ENCODE data around the gene TSPAN17.

Gene TSPAN17

DNA sequence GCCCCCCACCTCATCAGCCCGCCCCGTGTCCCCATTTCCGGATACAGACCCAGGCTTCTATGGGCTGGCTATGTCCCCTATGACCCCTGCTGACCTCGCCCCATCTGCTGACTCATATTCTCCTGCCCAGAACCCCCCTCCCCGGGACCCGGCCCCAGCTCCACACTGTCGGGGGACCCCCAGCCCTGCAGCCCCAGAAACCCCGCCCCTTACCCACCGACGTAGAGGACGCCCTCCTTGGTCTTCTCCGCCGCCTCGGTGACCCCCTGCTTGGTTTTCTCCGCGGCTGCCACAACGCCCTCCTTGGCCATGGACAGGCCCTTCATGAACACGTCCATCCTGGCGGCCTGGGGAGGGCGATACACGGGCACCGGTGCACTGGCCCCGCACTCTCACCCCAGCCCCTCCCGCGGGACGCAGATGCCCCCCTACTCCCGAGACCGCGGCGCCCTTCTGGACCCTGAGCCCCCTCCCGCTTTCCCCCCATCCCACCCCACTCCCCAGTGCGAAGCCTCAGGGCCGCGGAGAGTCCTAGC lies 17.9 kb upstream of the TSPAN17 start:
- Mint-ChIP-seq H3K4me3 (no peak overlapping the region), H3K36me3 (ENCODE audit: low read depth) (no peaks in the 10 kb centered on the region), H3K4me1 (peaks cover 18% of the 10 kb centered on the region), H3K27ac (no peak overlapping the region), H3K9me3 (no peaks in the 10 kb centered on the region), H3K27me3 (peaks cover 75% of the 10 kb centered on the region)
- no peak for ATAC-seq
- DNase-seq = no peak

DNA sequence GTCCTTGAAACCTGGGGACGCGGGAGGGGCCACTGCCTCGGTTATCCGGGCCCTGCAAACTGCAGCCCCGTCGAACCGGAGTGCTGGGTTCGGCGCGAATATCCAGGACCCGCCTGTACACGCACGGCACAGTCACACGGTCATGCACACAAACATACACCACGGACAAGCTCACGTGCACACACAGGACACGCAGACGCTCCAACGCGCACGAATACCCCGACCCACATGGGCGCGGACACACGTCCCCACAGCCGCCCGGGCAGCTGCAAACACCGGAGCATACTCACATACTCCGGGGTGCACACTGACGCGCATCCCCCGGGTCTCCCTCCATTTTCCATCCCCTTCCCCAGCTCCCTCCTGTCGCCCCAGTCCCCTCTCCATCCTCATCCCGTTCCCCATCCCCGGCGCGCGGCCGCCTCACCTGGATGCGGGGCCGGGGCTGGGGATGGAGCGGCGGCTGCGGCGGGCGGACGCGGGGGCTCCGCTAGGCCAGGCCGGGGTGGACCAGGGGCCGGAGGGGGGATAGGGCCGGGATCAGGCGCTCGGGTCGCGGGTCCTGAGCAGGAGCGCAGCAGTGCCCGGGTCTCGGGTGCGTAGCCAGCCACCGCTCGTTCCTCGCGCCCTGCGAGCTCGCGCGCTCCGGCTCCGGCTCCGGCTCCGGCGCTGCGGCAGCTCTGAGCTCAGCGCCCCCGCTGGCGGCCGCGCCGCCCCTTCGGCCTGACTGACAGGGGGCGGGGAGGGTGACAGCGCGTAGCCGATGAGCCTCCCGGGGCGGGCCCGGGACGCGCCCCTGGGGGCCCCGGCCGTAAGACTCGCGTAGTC lies 17.2 kb upstream of the TSPAN17 start, which contains the start of the genes EIF4E1B and SNCB:
TSS of gene EIF4E1B (plus strand) at position 823 of the 828 bp plus-strand sequence. CDS start 12,113 bp downstream, outside the sequence.
TSS of gene SNCB (minus strand) at position 682 of the 828 bp plus-strand sequence. CDS start 880 bp downstream, outside the sequence.
- Mint-ChIP-seq H3K4me3 (peak within 1 kb of the TSS; percentile 16), H3K36me3 (ENCODE audit: low read depth) (no peaks in the 10 kb centered on the region), H3K27ac (no peak within 1 kb of the TSS), H3K9me3 (no peaks in the 10 kb centered on the region), H3K4me1 (peaks cover 18% of the 10 kb centered on the region), H3K27me3 (peaks cover 75% of the 10 kb centered on the region)
- ATAC-seq (peak; percentile 83), DNase-seq (peak; percentile 68)

DNA sequence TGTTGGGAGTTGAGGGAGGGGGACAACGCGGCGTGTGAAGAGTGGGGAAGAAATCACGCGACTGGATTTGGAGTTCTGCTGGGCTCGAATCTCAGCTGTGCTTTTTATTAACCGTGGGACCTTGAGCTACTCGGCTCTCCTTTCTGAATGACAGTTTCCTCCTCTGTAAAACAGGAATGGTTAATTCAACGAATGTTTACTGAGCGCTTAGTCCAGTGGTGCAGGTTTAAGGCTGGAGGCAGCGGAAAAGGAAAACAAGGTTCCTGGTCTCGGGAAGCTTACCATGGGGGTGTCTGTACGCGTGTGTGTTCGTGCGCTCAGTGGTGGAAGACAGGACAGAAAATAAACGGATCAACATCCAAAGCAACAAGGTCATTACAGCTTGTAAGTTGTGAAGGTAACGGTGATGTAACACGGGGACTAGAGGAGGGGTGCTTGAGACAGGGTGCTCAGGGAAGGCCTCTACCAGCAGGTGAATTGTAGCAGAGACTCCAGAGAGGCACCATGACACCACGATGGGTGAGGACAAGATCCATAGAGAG lies 16.5 kb upstream of the TSPAN17 start:
- peaks cover 18% of the 10 kb centered on the region for H3K4me1 Mint-ChIP-seq
- no peak for ATAC-seq
- no peak overlapping the region for H3K27ac Mint-ChIP-seq
- H3K9me3 Mint-ChIP-seq = no peaks in the 10 kb centered on the region
- H3K4me3 Mint-ChIP-seq = peak overlapping the region; percentile 16
- H3K27me3 Mint-ChIP-seq = peaks cover 77% of the 10 kb centered on the region
- H3K36me3 Mint-ChIP-seq (ENCODE audit: low read depth) = no peaks in the 10 kb centered on the region
- DNase-seq = no peak

DNA sequence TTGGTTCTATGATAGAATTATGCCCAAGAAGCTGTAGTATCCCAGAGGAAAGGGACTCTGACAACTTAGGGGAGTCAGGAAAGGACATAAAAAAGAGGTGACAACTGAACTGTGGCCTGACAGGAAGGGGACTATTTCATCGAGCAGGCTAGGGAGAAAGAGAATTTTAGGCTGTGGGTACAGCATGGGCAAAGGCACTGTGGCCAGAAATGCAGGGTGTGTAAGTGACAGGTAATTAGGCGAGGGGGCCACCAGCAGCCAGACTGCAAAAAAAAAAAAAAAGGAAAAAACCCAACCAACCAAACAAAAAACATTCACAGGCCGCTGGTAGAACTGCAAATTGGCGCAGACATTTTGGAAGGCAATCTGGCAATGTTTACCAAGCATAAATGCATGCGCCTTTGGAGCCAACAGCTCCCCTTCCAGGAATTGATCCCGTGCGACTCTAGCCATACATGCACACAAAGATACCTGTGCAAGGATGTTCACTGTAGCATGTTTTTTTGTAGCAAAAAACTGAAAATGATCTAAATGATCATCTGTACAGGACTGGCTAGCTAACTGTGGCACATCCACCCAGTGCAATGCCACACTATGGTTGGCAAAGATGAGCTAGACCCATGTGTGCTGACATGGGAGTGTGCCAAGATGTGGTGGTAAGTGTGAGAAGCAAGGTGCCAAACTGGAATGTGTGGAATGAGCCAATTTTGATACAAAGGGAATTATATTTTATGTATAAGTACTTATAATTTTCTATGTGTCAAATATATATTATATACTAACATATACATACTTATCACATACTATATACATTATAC lies 15.7 kb upstream of the TSPAN17 start:
- ATAC-seq = no peak
- Mint-ChIP-seq H3K4me3 (no peak overlapping the region), H3K27ac (no peak overlapping the region)

DNA sequence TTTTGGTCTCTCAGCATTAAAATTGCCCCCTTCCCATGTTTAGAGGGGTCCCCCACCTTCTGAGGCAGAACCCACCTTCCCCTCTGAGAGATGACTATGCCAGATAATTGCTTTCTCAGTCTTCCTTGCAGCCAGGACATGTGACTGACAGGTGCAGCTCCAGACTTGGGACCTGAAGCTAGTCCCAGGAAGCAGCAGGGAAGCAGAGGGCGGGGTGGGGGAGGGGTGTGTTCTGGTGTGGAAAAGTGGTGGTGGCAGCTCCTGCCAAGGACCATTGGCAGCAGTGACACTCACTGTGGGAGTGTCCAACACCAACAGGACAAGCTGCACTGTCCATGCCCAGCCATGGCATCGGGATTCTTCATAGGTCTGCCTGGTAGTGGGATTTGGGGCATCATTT lies 14.5 kb upstream of the TSPAN17 start:
- Mint-ChIP-seq H3K27me3 (peaks cover 66% of the 10 kb centered on the region), H3K27ac (no peak overlapping the region), H3K36me3 (ENCODE audit: low read depth) (no peaks in the 10 kb centered on the region), H3K9me3 (no peaks in the 10 kb centered on the region), H3K4me1 (peaks cover 18% of the 10 kb centered on the region), H3K4me3 (no peak overlapping the region)
- DNase-seq = no peak
- ATAC-seq = no peak

More for the DNA sequence above, 15.7 kb upstream of the TSPAN17 start:
- H3K4me1 Mint-ChIP-seq = peaks cover 18% of the 10 kb centered on the region
- DNase-seq = no peak
- peaks cover 76% of the 10 kb centered on the region for H3K27me3 Mint-ChIP-seq
- no peaks in the 10 kb centered on the region for H3K36me3 Mint-ChIP-seq (ENCODE audit: low read depth)
- no peaks in the 10 kb centered on the region for H3K9me3 Mint-ChIP-seq

DNA sequence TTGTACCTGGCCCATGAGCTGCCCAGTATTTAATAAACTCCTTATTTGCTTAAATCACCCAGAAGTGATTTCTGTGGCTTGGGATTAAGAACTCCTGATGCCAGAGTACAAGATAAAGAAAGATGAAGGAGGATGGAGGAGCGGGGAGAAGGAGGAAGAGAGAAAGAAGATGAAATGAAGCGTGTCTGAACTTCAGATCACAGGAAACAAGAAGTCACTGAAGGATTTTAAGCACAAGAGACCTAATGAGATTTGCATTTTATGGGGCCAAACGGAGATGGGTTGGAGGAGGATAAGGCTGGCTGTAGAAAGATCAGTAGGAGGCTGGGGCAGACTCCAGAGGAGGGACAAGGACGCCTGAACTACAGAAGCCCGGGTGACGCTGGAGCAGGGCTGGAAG lies 13.7 kb upstream of the TSPAN17 start:
- Mint-ChIP-seq H3K27ac (no peak overlapping the region), H3K36me3 (ENCODE audit: low read depth) (no peaks in the 10 kb centered on the region), H3K9me3 (no peaks in the 10 kb centered on the region), H3K4me1 (peaks cover 16% of the 10 kb centered on the region), H3K4me3 (no peak overlapping the region), H3K27me3 (peaks cover 57% of the 10 kb centered on the region)
- no peak for ATAC-seq
- DNase-seq = no peak

DNA sequence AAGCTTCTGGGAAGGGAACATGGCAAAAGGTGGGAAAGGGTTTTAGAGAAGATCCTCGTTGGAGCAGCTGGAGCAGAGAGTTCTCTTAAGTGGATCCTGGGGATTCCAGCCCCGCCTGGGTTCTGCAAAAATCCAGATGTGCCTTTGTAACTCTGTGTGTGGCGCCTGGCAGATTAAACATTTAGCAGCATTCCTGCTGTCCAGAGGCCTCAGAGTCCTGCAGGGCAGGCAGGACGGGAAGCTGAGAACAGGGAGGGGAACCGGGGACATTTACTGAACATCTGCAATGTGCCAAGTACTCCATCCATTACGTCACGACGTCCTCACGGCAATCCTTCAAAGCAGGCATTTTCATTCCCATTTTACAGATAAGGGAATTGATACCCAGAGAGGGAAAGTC lies 10.9 kb upstream of the TSPAN17 start:
- DNase-seq = no peak
- Mint-ChIP-seq H3K9me3 (no peaks in the 10 kb centered on the region), H3K4me3 (no peak overlapping the region), H3K4me1 (peaks cover 9% of the 10 kb centered on the region), H3K27me3 (peaks cover 36% of the 10 kb centered on the region), H3K27ac (peak overlapping the region; percentile 12), H3K36me3 (ENCODE audit: low read depth) (no peaks in the 10 kb centered on the region)
- no peak for ATAC-seq

DNA sequence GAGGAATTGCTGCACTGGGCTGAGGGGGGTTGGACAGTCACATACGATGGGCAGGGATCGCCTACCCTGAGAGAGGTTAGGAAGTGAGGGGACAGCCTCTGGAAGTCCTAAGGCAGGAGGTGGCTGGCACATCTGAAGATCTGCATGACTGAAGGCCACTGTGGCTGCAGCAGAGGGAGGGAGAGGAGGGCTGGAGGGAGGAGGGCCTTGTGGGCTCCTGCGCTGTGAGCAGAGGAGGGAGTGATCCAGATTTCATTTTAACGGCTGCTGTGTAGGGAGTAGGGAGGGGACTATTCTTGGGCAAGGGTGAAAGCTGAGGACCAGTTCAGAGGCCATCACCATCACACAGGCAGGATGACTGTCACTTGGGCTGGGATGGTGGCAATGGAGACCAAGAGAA lies 9.7 kb upstream of the TSPAN17 start:
- DNase-seq (no peak), ATAC-seq (no peak)
- H3K9me3 Mint-ChIP-seq = no peaks in the 10 kb centered on the region
- peaks cover 26% of the 10 kb centered on the region for H3K27me3 Mint-ChIP-seq
- H3K4me1 Mint-ChIP-seq = peaks cover 9% of the 10 kb centered on the region
- no peaks in the 10 kb centered on the region for H3K36me3 Mint-ChIP-seq (ENCODE audit: low read depth)
- H3K4me3 Mint-ChIP-seq = no peak overlapping the region
- H3K27ac Mint-ChIP-seq = no peak overlapping the region

DNA sequence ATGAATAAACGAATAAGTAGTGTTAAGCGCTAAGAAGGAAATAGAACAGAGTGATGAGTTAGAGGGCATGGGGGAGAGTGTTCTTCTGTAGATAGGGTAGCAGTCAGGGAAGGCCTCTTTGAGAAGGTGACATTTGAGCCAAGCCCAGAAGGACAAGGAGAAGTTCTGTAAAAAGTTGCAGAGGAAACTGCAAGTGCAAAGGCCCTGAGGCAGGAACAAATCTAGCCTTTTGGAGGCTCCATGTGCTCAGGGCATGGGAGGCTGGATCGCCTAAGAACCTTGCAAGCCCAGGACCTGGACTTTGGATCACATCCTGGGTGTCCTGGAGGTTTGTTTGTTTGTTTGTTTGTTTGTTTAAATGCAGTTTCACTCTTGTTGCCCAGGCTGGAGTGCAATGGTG lies 8.8 kb upstream of the TSPAN17 start:
- ATAC-seq = no peak
- no peaks in the 10 kb centered on the region for H3K9me3 Mint-ChIP-seq
- no peak overlapping the region for H3K27ac Mint-ChIP-seq
- H3K27me3 Mint-ChIP-seq = peaks cover 20% of the 10 kb centered on the region
- DNase-seq = no peak
- no peak overlapping the region for H3K4me3 Mint-ChIP-seq
- peaks cover 9% of the 10 kb centered on the region for H3K4me1 Mint-ChIP-seq
- no peaks in the 10 kb centered on the region for H3K36me3 Mint-ChIP-seq (ENCODE audit: low read depth)

DNA sequence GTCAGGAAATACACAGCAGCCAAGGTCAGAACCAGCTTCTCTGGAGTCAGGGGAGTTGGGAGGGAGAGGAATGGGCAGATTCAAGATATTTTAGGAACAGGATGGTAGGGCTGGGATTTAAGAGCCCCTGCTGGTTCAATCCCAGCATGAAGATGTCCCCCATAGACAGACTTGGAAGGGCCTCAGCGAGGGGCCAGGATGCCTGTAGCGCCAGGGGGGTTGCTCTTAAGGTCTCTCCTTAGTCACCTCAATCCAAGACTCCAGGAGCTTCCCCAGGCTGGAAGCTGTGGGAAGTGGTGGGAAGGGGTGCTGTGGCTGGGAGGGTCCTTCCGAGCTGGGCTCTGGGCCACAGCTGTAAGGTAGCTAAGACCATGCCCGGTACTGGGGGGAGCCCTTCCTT lies 8.1 kb upstream of the TSPAN17 start:
- H3K36me3 Mint-ChIP-seq (ENCODE audit: low read depth) = no peaks in the 10 kb centered on the region
- no peak overlapping the region for H3K27ac Mint-ChIP-seq
- DNase-seq (no peak), ATAC-seq (no peak)
- no peak overlapping the region for H3K4me3 Mint-ChIP-seq
- H3K4me1 Mint-ChIP-seq = peaks cover 4% of the 10 kb centered on the region
- H3K27me3 Mint-ChIP-seq = peaks cover 13% of the 10 kb centered on the region
- no peaks in the 10 kb centered on the region for H3K9me3 Mint-ChIP-seq

DNA sequence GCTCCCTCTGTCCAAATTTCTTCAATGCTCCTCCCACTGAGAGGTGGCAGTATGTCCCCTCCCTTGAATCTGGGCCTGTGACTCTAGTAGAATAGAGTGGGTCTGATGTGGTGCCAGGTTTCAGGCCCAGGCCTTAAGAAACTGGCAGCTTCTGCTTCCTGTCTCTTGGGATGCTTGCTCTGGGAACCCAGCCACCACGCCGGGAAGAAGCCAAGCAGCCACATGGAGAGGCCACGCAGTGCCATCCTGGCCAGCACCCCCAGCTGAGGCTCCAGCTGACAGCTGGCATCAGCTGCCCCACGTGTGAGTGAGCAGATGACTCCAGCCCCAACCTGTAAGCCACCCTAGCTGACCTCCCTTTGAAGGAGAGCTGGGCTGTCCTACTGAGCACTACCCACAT lies 7.3 kb upstream of the TSPAN17 start:
- no peak for DNase-seq

DNA sequence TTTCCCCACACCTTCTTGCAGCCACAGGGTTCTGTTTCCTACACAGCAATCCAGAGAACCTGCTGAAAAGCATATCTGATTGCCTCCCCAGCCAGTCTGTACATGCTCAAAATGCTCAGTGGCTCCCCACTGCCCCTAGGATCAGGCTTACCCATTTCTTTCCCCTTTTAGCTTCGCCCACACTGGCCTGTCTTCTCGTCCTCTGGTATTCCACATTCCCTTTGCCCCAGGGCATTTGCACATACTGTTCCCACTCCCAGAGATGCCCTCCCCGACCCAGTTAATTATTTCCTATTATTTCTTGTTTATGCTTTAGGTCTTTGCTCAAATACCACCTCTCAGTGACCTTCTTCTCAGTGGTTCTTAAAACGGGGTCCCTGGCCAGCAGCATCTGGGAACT lies 6.7 kb upstream of the TSPAN17 start:
- H3K27ac Mint-ChIP-seq = no peak overlapping the region
- H3K36me3 Mint-ChIP-seq (ENCODE audit: low read depth) = no peaks in the 10 kb centered on the region
- H3K27me3 Mint-ChIP-seq = peaks cover 4% of the 10 kb centered on the region
- H3K4me3 Mint-ChIP-seq = no peak overlapping the region
- ATAC-seq = peak; percentile 21
- H3K4me1 Mint-ChIP-seq = peaks cover 4% of the 10 kb centered on the region
- no peak for DNase-seq
- H3K9me3 Mint-ChIP-seq = no peaks in the 10 kb centered on the region

More for the DNA sequence above, 7.3 kb upstream of the TSPAN17 start:
- Mint-ChIP-seq H3K4me1 (peaks cover 4% of the 10 kb centered on the region), H3K27ac (no peak overlapping the region), H3K27me3 (peaks cover 8% of the 10 kb centered on the region), H3K9me3 (no peaks in the 10 kb centered on the region), H3K4me3 (no peak overlapping the region), H3K36me3 (ENCODE audit: low read depth) (no peaks in the 10 kb centered on the region)
- no peak for ATAC-seq

DNA sequence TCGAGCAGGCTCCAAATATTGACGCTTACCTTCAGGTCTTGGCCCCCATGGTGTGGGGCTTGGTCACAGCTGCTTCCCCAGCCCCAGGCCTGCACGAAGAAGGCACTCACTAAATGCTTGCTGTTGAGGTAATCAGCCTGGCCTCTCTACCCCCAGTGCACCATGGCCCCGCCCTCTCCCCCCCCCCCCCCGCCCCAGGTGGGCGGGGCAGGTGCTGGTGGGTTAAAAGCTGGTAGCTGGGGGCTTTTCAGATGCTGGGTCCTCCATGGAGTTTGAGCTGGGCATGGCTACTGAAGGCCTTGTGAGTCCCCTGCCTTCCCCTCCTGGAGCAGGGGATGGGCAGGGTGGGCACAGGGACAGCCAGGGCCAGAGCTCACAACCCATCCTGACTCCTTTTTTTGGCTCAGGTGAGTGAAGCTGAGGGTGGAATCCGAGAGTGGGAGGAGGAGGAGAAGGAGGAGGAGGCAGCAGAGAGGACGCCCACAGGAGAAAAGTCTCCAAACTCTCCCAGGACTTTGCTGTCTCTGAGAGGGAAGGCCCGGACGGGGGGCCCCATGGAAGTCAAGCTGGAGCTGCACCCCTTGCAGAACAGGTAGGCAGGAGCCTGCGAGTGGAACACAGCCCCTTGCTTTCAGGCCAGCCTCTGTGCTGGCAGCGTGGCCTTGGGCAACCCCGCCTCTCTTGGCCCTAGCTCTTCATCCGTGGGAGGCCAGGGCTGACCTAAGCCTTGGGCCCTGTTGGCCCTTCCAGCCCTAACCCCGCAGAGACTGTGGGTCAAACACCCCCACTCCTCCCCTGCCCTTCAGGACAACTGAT lies 4.4 kb upstream of the TSPAN17 start:
- no peaks in the 10 kb centered on the region for H3K9me3 Mint-ChIP-seq
- ATAC-seq (no peak), DNase-seq (no peak)
- peaks cover 17% of the 10 kb centered on the region for H3K4me1 Mint-ChIP-seq
- H3K27ac Mint-ChIP-seq = no peak overlapping the region
- no peak overlapping the region for H3K4me3 Mint-ChIP-seq
- H3K27me3 Mint-ChIP-seq = no peaks in the 10 kb centered on the region
- H3K36me3 Mint-ChIP-seq (ENCODE audit: low read depth) = no peaks in the 10 kb centered on the region

All from activated naive CD8-positive, alpha-beta T cell treated with anti-CD3 and anti-CD28 coated beads, Interleukin-2, amount 50 U/mL, for 24 hours (primary cell).